K562 (cell line): ENCODE data around the gene NDST1. TPM values are rescaled to one million over a fixed set of nuclear protein-coding genes. Genes with fewer than 3 reads are reported as not detected.
A peak's percentile ranks its signal among the peaks of the same experiment; 100 is the strongest.

Experiments used
- ATAC-seq: fragments of 200-7000 bp; cut with Tn5 transposase; 3 replicates; pipeline ENCODE4 v1.9.1; 2020; ENCODE audit warnings: moderate library complexity
- BruUV-seq: library from RNA; stranded (reverse); fragments of 400-500 nt; replicated peaks from 2 replicates; lab custom pipeline; 2021; lab: Mats Ljungman, UMichigan
- CTCF ChIA-PET: fragments of 300-600 bp; formaldehyde crosslinking; extraction: SDS; loops from one replicate; lab custom pipeline; 2021; ENCODE audit warnings: low intra/inter-chr PET ratio; lab: Yijun Ruan, JAX
- POLR2A ChIA-PET: fragments of 300-600, 350-650 bp; sonication (Branson Sonifier 250); formaldehyde crosslinking; extraction: SDS; loops from one replicate; lab custom pipeline; 2021; ENCODE audit warnings: antibody characterized with exemption, inconsistent platforms; lab: Yijun Ruan, JAX
- DNase-seq, 4 experiments: peaks; one replicate each; pipeline versions ENCODE4 v3.0.0 to v3.0.0-alpha.2; 2011 to 2018; ENCODE audit warnings: low spot score in 3 of 4, mixed read lengths in 3 of 4; ENCODE audit errors: extremely low read depth in 1 of 4
- FAIRE-seq: peaks from 2 replicates; lab custom pipeline; 2011; peaks lifted over from hg19 to GRCh38; lab: Jason Lieb, UNC
- H2AFZ ChIP-seq: 2 replicates; pipeline ENCODE4 v1.6.0; 2011; ENCODE audit warnings: low read depth, low read length, control low read depth, inconsistent platforms
- H3K27ac ChIP-seq: fragments of 200-600 bp; 3 replicates; pipeline ENCODE4 v1.8.0; 2011; ENCODE audit warnings: low read depth, mild to moderate bottlenecking, control low read depth, inconsistent platforms, low read length, moderate library complexity, mixed read lengths; ENCODE audit errors: extremely low read depth
- H3K27me3 ChIP-seq, 2 experiments: fragments of 300-600 bp in 1 of 2; 2 replicates in 1 of 2; 3 replicates in 1 of 2; pipeline versions ENCODE4 v1.6.0 to v1.8.0; 2011; ENCODE audit warnings: inconsistent platforms in 2 of 2, low read length in 2 of 2, mild to moderate bottlenecking in 1 of 2, mixed read lengths in 1 of 2, moderate library complexity in 1 of 2; ENCODE audit not compliant: control insufficient read depth in 2 of 2, insufficient read depth in 2 of 2
- H3K36me3 ChIP-seq: fragments of 300-600 bp; 3 replicates; pipeline ENCODE4 v1.8.0; 2011; ENCODE audit warnings: mild to moderate bottlenecking, low read length, inconsistent platforms; ENCODE audit not compliant: control insufficient read depth, insufficient read depth
- H3K4me1 ChIP-seq, 2 experiments: fragments of 200-600 bp in 1 of 2; replicated peaks in 1 of 2; 2 replicates in 1 of 2; 3 replicates in 1 of 2; pipeline versions ENCODE4 v1.5.1 to v1.8.0; 2011; ENCODE audit warnings: inconsistent platforms in 2 of 2, low read length in 2 of 2, mild to moderate bottlenecking in 1 of 2, mixed read lengths in 1 of 2, moderate library complexity in 1 of 2; ENCODE audit not compliant: control insufficient read depth in 2 of 2, insufficient read depth in 2 of 2
- H3K4me2 ChIP-seq: 2 replicates; pipeline ENCODE4 v1.6.1; 2011; ENCODE audit warnings: low read length, control low read depth, inconsistent platforms, mixed read lengths; ENCODE audit not compliant: insufficient read depth
- H3K4me3 ChIP-seq: fragments of 200-600 bp; sonication (generic), shearing (Covaris generic); 2 replicates; pipeline ENCODE4 v1.5.1; 2016; ENCODE audit warnings: control low read depth, inconsistent platforms
- H3K79me2 ChIP-seq: fragments of 200-600 bp; 3 replicates; pipeline ENCODE4 v1.8.0; 2011; ENCODE audit warnings: low read length, inconsistent platforms; ENCODE audit not compliant: control insufficient read depth, insufficient read depth
- H3K9ac ChIP-seq, 2 experiments: 2 replicates each; pipeline versions ENCODE4 v1.6.0 to v1.6.1; 2011; ENCODE audit warnings: low read depth in 2 of 2, low read length in 2 of 2, control low read depth in 1 of 2, inconsistent platforms in 1 of 2, mild to moderate bottlenecking in 1 of 2, mixed read lengths in 1 of 2; ENCODE audit not compliant: insufficient read depth in 1 of 2
- H3K9me1 ChIP-seq: one replicate; pipeline ENCODE4 v1.6.0; 2011; ENCODE audit warnings: inconsistent platforms, mild to moderate bottlenecking, low read length, moderate library complexity; ENCODE audit not compliant: control insufficient read depth, insufficient read depth
- H3K9me3 ChIP-seq: replicated peaks from 2 replicates; pipeline ENCODE4 v1.5.1; 2011; ENCODE audit warnings: low read depth, low read length, inconsistent platforms; ENCODE audit not compliant: control insufficient read depth, insufficient read depth
- H4K20me1 ChIP-seq: replicated peaks from 2 replicates; pipeline ENCODE4 v1.6.1; 2011; ENCODE audit warnings: low read length, inconsistent platforms, mixed read lengths; ENCODE audit not compliant: control insufficient read depth, insufficient read depth
- ASH1L ChIP-seq: fragments of 450-650 bp; IDR thresholded peaks from 2 replicates; pipeline ENCODE4 v1.6.1; 2018; ENCODE audit warnings: borderline replicate concordance, mild to moderate bottlenecking, low read depth; ENCODE audit not compliant: partially characterized antibody
- BHLHE40 ChIP-seq: IDR thresholded peaks from 2 replicates; pipeline ENCODE4 v1.6.1; 2011; ENCODE audit warnings: low read length, improper control_type of control experiment
- BRD9 ChIP-seq: fragments of 450-650 bp; IDR thresholded peaks from 2 replicates; pipeline ENCODE4 v1.6.1; 2018; ENCODE audit warnings: low read depth; ENCODE audit not compliant: partially characterized antibody
- CCAR2 ChIP-seq: fragments of 200-400 bp; formaldehyde crosslinking; IDR thresholded peaks from 2 replicates; pipeline ENCODE4 v1.6.1; 2017; ENCODE audit warnings: mild to moderate bottlenecking, low read depth, low read length
- CTBP1 ChIP-seq: fragments of 450-650 bp; IDR thresholded peaks from 2 replicates; pipeline ENCODE4 v1.6.1; 2016; ENCODE audit warnings: borderline replicate concordance
- KDM2B ChIP-seq: fragments of 250-450 bp; sonication (Bioruptor Pico); IDR thresholded peaks from 2 replicates; pipeline ENCODE4 v1.8.0; 2021; ENCODE audit warnings: mild to moderate bottlenecking, moderate library complexity
- LARP7 ChIP-seq: fragments of 450-650 bp; IDR thresholded peaks from 2 replicates; pipeline ENCODE4 v1.6.1; 2016
- MAX ChIP-seq: sonication (generic); formaldehyde crosslinking; IDR thresholded peaks from 2 replicates; pipeline ENCODE4 v1.9.0; 2022; ENCODE audit warnings: mild to moderate bottlenecking, missing genetic modification reagents
- MYBL2 ChIP-seq, 2 experiments: fragments of 450-650 bp in 1 of 2; sonication (generic) in 1 of 2; formaldehyde crosslinking in 1 of 2; IDR thresholded peaks; 2 replicates each; pipeline versions ENCODE4 v1.6.1 to v1.8.1; 2017 to 2022; ENCODE audit warnings: borderline replicate concordance in 1 of 2, inconsistent platforms in 1 of 2, low read depth in 1 of 2, mild to moderate bottlenecking in 1 of 2, missing genetic modification reagents in 1 of 2, moderate library complexity in 1 of 2
- NFE2 ChIP-seq: IDR thresholded peaks from 2 replicates; pipeline ENCODE4 v1.6.1; 2014; ENCODE audit warnings: antibody characterized with exemption, low read depth
- NONO ChIP-seq, 2 experiments: fragments of 200-400 bp in 1 of 2; fragments of 450-650 bp in 1 of 2; formaldehyde crosslinking in 1 of 2; IDR thresholded peaks; 2 replicates each; pipeline ENCODE4 v1.6.1; 2017; ENCODE audit warnings: low read depth in 2 of 2, mild to moderate bottlenecking in 2 of 2, moderate library complexity in 2 of 2, low read length in 1 of 2
- POLR2G ChIP-seq: fragments of 200-400 bp; formaldehyde crosslinking; IDR thresholded peaks from 2 replicates; pipeline ENCODE4 v1.6.1; 2017; ENCODE audit warnings: low read depth, mild to moderate bottlenecking, antibody characterized with exemption, low read length, moderate library complexity
- PRPF4 ChIP-seq: fragments of 200-400 bp; formaldehyde crosslinking; IDR thresholded peaks from one replicate; pipeline ENCODE4 v1.6.1; 2017; ENCODE audit warnings: low read length, low read depth, mild to moderate bottlenecking; ENCODE audit not compliant: insufficient read depth, poor library complexity, severe bottlenecking
- RBM25 ChIP-seq: fragments of 200-400 bp; formaldehyde crosslinking; IDR thresholded peaks from 2 replicates; pipeline ENCODE4 v1.6.1; 2018; ENCODE audit warnings: low read length, low read depth, moderate library complexity; ENCODE audit not compliant: severe bottlenecking
- TBL1XR1 ChIP-seq, 2 experiments: IDR thresholded peaks; 2 replicates each; pipeline ENCODE4 v1.6.1; 2012; ENCODE audit warnings: improper control_type of control experiment in 2 of 2, low read length in 2 of 2, mild to moderate bottlenecking in 1 of 2
- TRIM28 ChIP-seq: fragments of 450-650 bp; IDR thresholded peaks from 2 replicates; pipeline ENCODE4 v1.6.1; 2017
- ZBTB17 ChIP-seq: fragments of 450-650 bp; formaldehyde crosslinking; IDR thresholded peaks from 2 replicates; pipeline ENCODE4 v1.4.0; 2020; ENCODE audit warnings: mild to moderate bottlenecking
- ZNF12 ChIP-seq: sonication (generic); formaldehyde crosslinking; IDR thresholded peaks from 2 replicates; pipeline ENCODE4 v1.4.0; 2020; ENCODE audit warnings: mild to moderate bottlenecking, missing genetic modification reagents
- ZNF655 ChIP-seq: fragments of 250-450 bp; sonication (Bioruptor Pico); IDR thresholded peaks from 2 replicates; pipeline ENCODE4 v1.5.0; 2021
- ZNF707 ChIP-seq: fragments of 250-450 bp; sonication (Bioruptor Pico); conservative IDR thresholded peaks from 2 replicates; pipeline ENCODE4 v1.8.0; 2022; ENCODE audit warnings: inconsistent platforms, mild to moderate bottlenecking, moderate library complexity
- ZNF766 ChIP-seq: fragments of 200-800 bp; sonication (Bioruptor generic); conservative IDR thresholded peaks from 2 replicates; pipeline ENCODE4 v1.6.1; 2016; ENCODE audit warnings: missing genetic modification characterization, missing compliant biosample characterization
- WGBS: fragments of 100-300 bp; shearing (Covaris generic); methylation state at CpG from one replicate; pipeline ENCODE4 v1.1.6; 2016; ENCODE audit warnings: low coverage, mixed read lengths; ENCODE audit not compliant: insufficient coverage; ENCODE audit errors: missing lambda C conversion rate; 5-methylcytosine and 5-hydroxymethylcytosine counted together
- in situ Hi-C: fragments of 300-500 bp; cut with MboI; formaldehyde crosslinking; loops from 4 replicates; pipeline ENCODE4 v1.15.0; 2018; ENCODE audit warnings: inconsistent platforms, mixed read lengths
- intact Hi-C: fragments of 100-400 bp; cut with micrococcal nuclease; formaldehyde crosslinking; loops from 2 replicates; pipeline ENCODE4 v1.14.2; 2022
- polyA plus RNA-seq, 8 experiments: library from polyadenylated mRNA; depleted of rRNA in 4 of 8; stranded (reverse) in 5 of 8; unstranded in 3 of 8; fragments of >200 nt; fragmentation: Nextera tagmentation in 2 of 8; fragmentation: Illumina TruSeq in 1 of 8; extraction: Ambion mirVana in 2 of 8; extraction: Trizol in 1 of 8; gene quantifications; 2 replicates each; pipeline versions ENCODE4 v1.2.1 to v1.2.3, GENCODE V29; 2011 to 2014; ENCODE audit warnings: inconsistent platforms in 1 of 8, missing spikeins in 1 of 8
- total RNA-seq, 7 experiments: library from RNA; depleted of rRNA in 6 of 7; stranded (reverse); fragments of >200 nt in 6 of 7; fragmentation: Illumina TruSeq in 2 of 7; extraction: Trizol in 2 of 7; gene quantifications; 2 replicates each; pipeline versions ENCODE4 v1.2.1 to v1.2.3, GENCODE V29; 2011 to 2021; ENCODE audit warnings: low replicate concordance in 1 of 7

NDST1 gene
- total and polyA plus RNA-seq, 9 of the 15 experiments (the other 6 are each of a cell fraction or from before 2014, with no cell fraction given) = 0.38 to 47.9 (median 9.9) TPM

- no peak for FAIRE-seq
- Histone ChIP-seq H3K9me3 (no peaks in the 10 kb centered on the region), H3K4me3 (peak overlapping the region; percentile 88), H4K20me1 (peaks cover 3% of the 10 kb centered on the region; the same call in 1 of the 2 replicates), H3K4me2 (peak overlapping the region; percentile 78), H3K9ac (peak overlapping the region; percentile 78 to 97; a peak in 3 of 4 replicates), H3K27me3 (no peaks in the 10 kb centered on the region), H3K4me1 (peaks cover 61 to 82% of the 10 kb centered on the region in 2 experiments), H3K36me3 (peaks cover 9% of the 10 kb centered on the region; the same call in 1 of the 3 replicates), H3K9me1 (no peaks in the 10 kb centered on the region), H3K27ac (peak overlapping the region; percentile 87), H3K79me2 (peaks cover 48% of the 10 kb centered on the region), H2AFZ (peak overlapping the region; percentile 88)
- intact Hi-C loops = loop anchor here (5.0 to 10.0 kb wide), 3 partner anchors 36 to 599 kb away; partner anchors contain the start of gene TNIP1
- in situ Hi-C loops = no loop called here
- POLR2A ChIA-PET = interaction anchor here (0.6 to 1.1 kb wide), 8 partner anchors 14 to 728 kb away, joined by 3 to 5 read pairs (median 4); no protein-coding TSS in a partner anchor
- under 1% methylated on average over 37 of the region's 90 CpGs for WGBS
- CTCF ChIA-PET = no interaction called here
- ATAC-seq = peak; percentile 46
- no TSS peak for BruUV-seq
- DNase-seq = peak; percentile 76 to 85 (median 81)
- TF ChIP-seq PRPF4 (peak; percentile 68), TRIM28 (no peak), LARP7 (no peak), KDM2B (CRISPR knock-in tag) (0 out of 2 replicates have a peak, but pooled peaks have one; percentile 69), ZNF655 (CRISPR knock-in tag) (no peak), BRD9 (no peak), CCAR2 (no peak), NFE2 (no peak), BHLHE40 (0 out of 2 replicates have a peak, but pooled peaks have one; percentile 7), CTBP1 (0 out of 2 replicates have a peak, but pooled peaks have one; percentile 25), NONO (IDR thresholded peaks at IDR 0.05; ENCODE audit: low read depth in 2 of 2, low read length in 1 of 2) (peak in 1 of 2 experiments; percentile 28; a peak in 1 of 4 replicates), MAX (CRISPR knock-in tag) (peak; percentile 44; the same call in 1 of the 2 replicates), ZNF12 (CRISPR knock-in tag) (no peak), ZBTB17 (CRISPR knock-in tag) (0 out of 2 replicates have a peak, but pooled peaks have one; percentile 49), ASH1L (no peak), ZNF766 (0 out of 2 replicates have a peak, but pooled peaks have one; percentile 35), MYBL2 (IDR thresholded peaks at IDR 0.05; ENCODE audit: low read depth) (no peak), MYBL2 (CRISPR knock-in tag; IDR thresholded peaks at IDR 0.05; ENCODE audit: borderline replicate concordance) (no peak), RBM25 (peak; percentile 20), ZNF707 (no peak), TBL1XR1 (IDR thresholded peaks at IDR 0.05; ENCODE audit: low read length in 2 of 2) (no peak), POLR2G (peak; percentile 83)
These were observed 22.1 kb upstream of the NDST1 start for GRCh38 chr5:150485693-150486401.
